ENCODE data around the gene ASXL3. TPM values are rescaled to one million over a fixed set of nuclear protein-coding genes. Genes with fewer than 3 reads are reported as not detected.

The ASXL3 gene
- total RNA-seq, 1 experiment from 2014 or later: 1.2 TPM

GRCh38 chr18:33580546-33580945 is 2.5 kb downstream of the ASXL3 start:
- H3K27me3 Mint-ChIP-seq (ENCODE audit: insufficient read depth, unreplicated experiment): peaks cover 9% of the 10 kb centered on the region
- BruUV-seq (replicated peaks): no TSS peak
- no peak overlapping the region for H3K4me3 Mint-ChIP-seq (ENCODE audit: unreplicated experiment)
- intact Hi-C loops (cut with micrococcal nuclease; ENCODE audit: unreplicated experiment): no loop called here
- Histone ChIP-seq H3K4me3 (ENCODE audit: low read depth, low read length) (no peak overlapping the region), H3K9me3 (no peaks in the 10 kb centered on the region), H3K27me3 (replicated peaks; ENCODE audit: control insufficient read depth, insufficient read depth, low read length) (no peaks in the 10 kb centered on the region), H3K36me3 (ENCODE audit: control insufficient read depth, insufficient read depth, low read length) (no peaks in the 10 kb centered on the region), H3K4me1 (no peaks in the 10 kb centered on the region)
- TF ChIP-seq CTCF (IDR thresholded peaks at IDR 0.05; ENCODE audit: insufficient read depth in 1 of 2, low read depth in 1 of 2, low read length in 1 of 2, severe bottlenecking in 1 of 2, unreplicated experiment in 1 of 2): no peak
- DNase-seq: no peak
- POLR2A ChIA-PET: no interaction called here
- H3K4me1 Mint-ChIP-seq (ENCODE audit: low read depth, unreplicated experiment): no peaks in the 10 kb centered on the region
- H3K9me3 Mint-ChIP-seq (ENCODE audit: unreplicated experiment): no peaks in the 10 kb centered on the region
- CTCF ChIA-PET: no interaction called here
- H3K36me3 Mint-ChIP-seq (ENCODE audit: insufficient read depth, unreplicated experiment): no peaks in the 10 kb centered on the region
- H3K27ac Mint-ChIP-seq (ENCODE audit: unreplicated experiment): no peak overlapping the region

- H3K4me1 ChIP-seq: no peaks in the 10 kb centered on the region
- no peak for TF ChIP-seq CTCF (IDR thresholded peaks at IDR 0.05; ENCODE audit: insufficient read depth in 1 of 2, low read depth in 1 of 2, low read length in 1 of 2, severe bottlenecking in 1 of 2, unreplicated experiment in 1 of 2)
- Mint-ChIP-seq H3K9me3 (ENCODE audit: unreplicated experiment) (no peaks in the 10 kb centered on the region), H3K27ac (ENCODE audit: unreplicated experiment) (no peak overlapping the region), H3K4me3 (ENCODE audit: unreplicated experiment) (no peak overlapping the region), H3K36me3 (ENCODE audit: insufficient read depth, unreplicated experiment) (no peaks in the 10 kb centered on the region), H3K4me1 (ENCODE audit: low read depth, unreplicated experiment) (no peaks in the 10 kb centered on the region), H3K27me3 (ENCODE audit: insufficient read depth, unreplicated experiment) (peaks cover 13% of the 10 kb centered on the region)
- ChIA-PET POLR2A (no interaction called here), CTCF (no interaction called here)
- no peaks in the 10 kb centered on the region for H3K9me3 ChIP-seq
- H3K4me3 ChIP-seq (ENCODE audit: low read depth, low read length): no peak overlapping the region
- H3K36me3 ChIP-seq (ENCODE audit: control insufficient read depth, insufficient read depth, low read length): no peaks in the 10 kb centered on the region
- DNase-seq: no peak
- no TSS peak for BruUV-seq (replicated peaks)
- intact Hi-C loops (cut with micrococcal nuclease; ENCODE audit: unreplicated experiment): no loop called here
- H3K27me3 ChIP-seq (replicated peaks; ENCODE audit: control insufficient read depth, insufficient read depth, low read length): no peaks in the 10 kb centered on the region
Measured at GRCh38 chr18:33581856-33582255, 3.8 kb downstream of the ASXL3 start.

DNA sequence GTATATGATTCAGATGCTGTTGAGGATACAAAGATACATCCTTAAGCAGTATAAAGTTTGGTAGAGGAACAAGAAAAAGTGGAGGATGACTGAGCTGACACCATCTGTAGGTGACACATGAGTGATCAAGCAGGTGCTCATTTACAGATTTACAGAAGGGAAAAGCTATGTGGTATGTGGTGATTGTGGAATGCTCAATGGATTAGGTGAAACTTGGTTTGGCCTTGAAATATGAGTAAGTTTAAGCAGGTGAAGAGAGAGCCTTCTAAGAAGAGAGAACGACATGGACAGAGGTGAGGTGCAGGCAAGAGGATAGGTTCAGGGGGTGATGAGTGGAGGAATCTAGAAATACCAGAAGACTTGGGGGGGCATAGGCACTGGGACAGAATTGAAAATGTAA is 5.9 kb downstream of the ASXL3 start:
- TF ChIP-seq CTCF (IDR thresholded peaks at IDR 0.05; ENCODE audit: insufficient read depth in 1 of 2, low read depth in 1 of 2, low read length in 1 of 2, severe bottlenecking in 1 of 2, unreplicated experiment in 1 of 2): no peak
- H3K9me3 Mint-ChIP-seq (ENCODE audit: unreplicated experiment): no peaks in the 10 kb centered on the region
- intact Hi-C loops (cut with micrococcal nuclease; ENCODE audit: unreplicated experiment): no loop called here
- no TSS peak for BruUV-seq (replicated peaks)
- CTCF ChIA-PET: no interaction called here
- H3K36me3 Mint-ChIP-seq (ENCODE audit: insufficient read depth, unreplicated experiment): no peaks in the 10 kb centered on the region
- Histone ChIP-seq H3K27me3 (replicated peaks; ENCODE audit: control insufficient read depth, insufficient read depth, low read length) (no peaks in the 10 kb centered on the region), H3K36me3 (ENCODE audit: control insufficient read depth, insufficient read depth, low read length) (no peaks in the 10 kb centered on the region), H3K4me1 (no peaks in the 10 kb centered on the region), H3K9me3 (no peaks in the 10 kb centered on the region), H3K4me3 (ENCODE audit: low read depth, low read length) (no peak overlapping the region)
- no peaks in the 10 kb centered on the region for H3K4me1 Mint-ChIP-seq (ENCODE audit: low read depth, unreplicated experiment)
- DNase-seq: no peak
- POLR2A ChIA-PET: no interaction called here
- H3K27ac Mint-ChIP-seq (ENCODE audit: unreplicated experiment): no peak overlapping the region
- H3K27me3 Mint-ChIP-seq (ENCODE audit: insufficient read depth, unreplicated experiment): peaks cover 9% of the 10 kb centered on the region
- H3K4me3 Mint-ChIP-seq (ENCODE audit: unreplicated experiment): no peak overlapping the region

Data from Caco-2 (cell line).